HG03045 (cell line): ENCODE measurements around the gene KCNH1.

Experiments used
- ATAC-seq: cut with Tn5 transposase; IDR thresholded peaks from one replicate; pipeline ENCODE4 v1.9.1; 2021; ENCODE audit warnings: mild to moderate bottlenecking, moderate library complexity; ENCODE audit not compliant: unreplicated experiment

The KCNH1 gene

GRCh38 chr1:210922666-210923065 is 211.3 kb downstream of the KCNH1 start:
- no peak for ATAC-seq

GRCh38 chr1:210920716-210921694 is 212.9 kb downstream of the KCNH1 start:
- ATAC-seq, result no peak

GRCh38 chr1:210920258-210920657 is 213.7 kb downstream of the KCNH1 start:
- no peak for ATAC-seq

GRCh38 chr1:210918893-210919292 is 215.1 kb downstream of the KCNH1 start:
- no peak for ATAC-seq

GRCh38 chr1:210917560-210918169 is 216.3 kb downstream of the KCNH1 start:
- ATAC-seq, result no peak

GRCh38 chr1:210916548-210916947 is 217.4 kb downstream of the KCNH1 start:
- no peak for ATAC-seq

- ATAC-seq, result no peak
Observed at GRCh38 chr1:210915890-210916507, 217.9 kb downstream of the KCNH1 start.

- no peak for ATAC-seq
Observed at GRCh38 chr1:210912752-210913151, 221.2 kb downstream of the KCNH1 start.

- ATAC-seq, result no peak
Observed at GRCh38 chr1:210910020-210910575, 223.8 kb downstream of the KCNH1 start.

- no peak for ATAC-seq
Observed at GRCh38 chr1:210908791-210909190, 225.2 kb downstream of the KCNH1 start.

GRCh38 chr1:210908257-210908656 is 225.7 kb downstream of the KCNH1 start:
- no peak for ATAC-seq

- ATAC-seq, result no peak
Observed at GRCh38 chr1:210907251-210907805, 226.6 kb downstream of the KCNH1 start.

- no peak for ATAC-seq
Observed at GRCh38 chr1:210905944-210906453, 227.9 kb downstream of the KCNH1 start.

GRCh38 chr1:210905365-210905904 is 228.5 kb downstream of the KCNH1 start:
- ATAC-seq, result no peak

- no peak for ATAC-seq
Observed at GRCh38 chr1:210901981-210902770, 231.8 kb downstream of the KCNH1 start.

GRCh38 chr1:210900820-210901219 is 233.1 kb downstream of the KCNH1 start:
- no peak for ATAC-seq

GRCh38 chr1:210900079-210900478 is 233.9 kb downstream of the KCNH1 start:
- no peak for ATAC-seq

- no peak for ATAC-seq
Observed at GRCh38 chr1:210899676-210900075, 234.3 kb downstream of the KCNH1 start.

GRCh38 chr1:210898473-210898872 is 235.5 kb downstream of the KCNH1 start:
- ATAC-seq, result no peak

- ATAC-seq, result no peak
Observed at GRCh38 chr1:210883821-210884220, 250.1 kb downstream of the KCNH1 start.
